Ishikawa (cell line): ENCODE results near the gene CEP131.

Experiments used
- CEBPB ChIP-seq: IDR thresholded peaks from 2 replicates; pipeline ENCODE4 v1.6.1; 2012
- CREB1 ChIP-seq: IDR thresholded peaks from 2 replicates; pipeline ENCODE4 v1.6.1; 2012; ENCODE audit warnings: low read depth
- EGR1 ChIP-seq: IDR thresholded peaks from 2 replicates; pipeline ENCODE4 v1.6.1; 2012
- EP300 ChIP-seq: IDR thresholded peaks from 2 replicates; pipeline ENCODE4 v1.6.1; 2012; ENCODE audit warnings: borderline replicate concordance
- FOXM1 ChIP-seq: IDR thresholded peaks from 2 replicates; pipeline ENCODE4 v1.6.1; 2012; ENCODE audit warnings: low read depth, borderline replicate concordance
- MAX ChIP-seq: IDR thresholded peaks from 2 replicates; pipeline ENCODE4 v1.6.1; 2012
- NFIC ChIP-seq: IDR thresholded peaks from 2 replicates; pipeline ENCODE4 v1.6.1; 2012
- RAD21 ChIP-seq: IDR thresholded peaks from 2 replicates; pipeline ENCODE4 v1.6.1; 2012; ENCODE audit warnings: low read depth
- REST ChIP-seq: IDR thresholded peaks from 2 replicates; pipeline ENCODE4 v1.6.1; 2012; ENCODE audit warnings: low read depth, mild to moderate bottlenecking
- TAF1 ChIP-seq: IDR thresholded peaks from 2 replicates; pipeline ENCODE4 v1.6.1; 2012; ENCODE audit warnings: low read depth, mild to moderate bottlenecking
- TCF12 ChIP-seq: IDR thresholded peaks from 2 replicates; pipeline ENCODE4 v1.6.1; 2012; ENCODE audit warnings: low read depth
- TEAD4 ChIP-seq: IDR thresholded peaks from 2 replicates; pipeline ENCODE4 v1.6.1; 2012
- USF1 ChIP-seq: IDR thresholded peaks from 2 replicates; pipeline ENCODE4 v1.6.1; 2012
- YY1 ChIP-seq: IDR thresholded peaks from 2 replicates; pipeline ENCODE4 v1.6.1; 2012; ENCODE audit warnings: low read depth
- ZBTB7A ChIP-seq: IDR thresholded peaks from 2 replicates; pipeline ENCODE4 v1.6.1; 2012; ENCODE audit warnings: low read depth

Gene CEP131

GRCh38 chr17:81187120-81187519 is 35.6 kb downstream of the CEP131 start:
- TF ChIP-seq TEAD4 (no peak), EGR1 (no peak), ZBTB7A (no peak), TCF12 (no peak), NFIC (no peak), FOXM1 (no peak), USF1 (no peak), CREB1 (no peak), EP300 (no peak), REST (no peak), YY1 (no peak), MAX (no peak), CEBPB (no peak), TAF1 (no peak), RAD21 (no peak)

GRCh38 chr17:81186203-81186602 is 36.6 kb downstream of the CEP131 start:
- TF ChIP-seq EP300: no peak
- TF ChIP-seq EGR1: no peak
- no peak for TF ChIP-seq NFIC
- no peak for TF ChIP-seq TAF1
- TF ChIP-seq REST: no peak
- no peak for TF ChIP-seq MAX
- TF ChIP-seq CEBPB: no peak
- no peak for TF ChIP-seq ZBTB7A
- no peak for TF ChIP-seq CREB1
- TF ChIP-seq USF1: no peak
- TF ChIP-seq YY1: no peak
- no peak for TF ChIP-seq FOXM1
- no peak for TF ChIP-seq TCF12

- TF ChIP-seq ZBTB7A: no peak
- no peak for TF ChIP-seq FOXM1
- TF ChIP-seq TCF12: no peak
- TF ChIP-seq TEAD4: no peak
- TF ChIP-seq NFIC: no peak
- no peak for TF ChIP-seq CREB1
- no peak for TF ChIP-seq REST
- TF ChIP-seq CEBPB: no peak
- TF ChIP-seq EGR1: no peak
- no peak for TF ChIP-seq RAD21
- TF ChIP-seq MAX: no peak
- no peak for TF ChIP-seq EP300
- TF ChIP-seq YY1: no peak
- TF ChIP-seq USF1: no peak
- TF ChIP-seq TAF1: no peak
Observed at GRCh38 chr17:81184555-81184954, 38.2 kb downstream of the CEP131 start.

GRCh38 chr17:81183807-81184206 is 39.0 kb downstream of the CEP131 start:
- TF ChIP-seq FOXM1 (no peak), EP300 (no peak), CEBPB (no peak), TEAD4 (no peak), REST (no peak), TCF12 (no peak)
